ENCODE measurements around the gene RECK. TPM values are rescaled to one million over a fixed set of nuclear protein-coding genes. Genes with fewer than 3 reads are reported as not detected.

The RECK gene
- total RNA-seq, 1 donor from 2014 or later, result 5.7 TPM

DNA sequence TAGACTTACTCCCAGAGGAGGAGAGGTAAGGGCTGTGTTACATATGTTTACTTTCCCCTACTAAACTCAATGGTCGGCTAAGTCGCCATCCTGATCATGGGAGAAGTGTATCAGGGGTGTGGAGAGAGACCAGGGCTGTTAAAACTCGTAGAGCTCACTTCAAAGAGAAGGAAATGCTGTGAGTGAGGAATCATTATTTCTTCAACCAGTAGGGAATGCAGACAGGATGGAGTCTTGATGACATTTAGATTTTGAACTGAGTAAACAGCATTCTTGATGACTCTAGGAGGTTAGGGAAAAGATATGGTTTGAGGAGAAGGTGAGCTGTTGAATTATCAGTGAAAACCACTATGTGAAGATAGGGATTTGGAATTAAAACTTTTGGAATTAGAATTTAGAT lies 17.3 kb downstream of the RECK start:
- intact Hi-C loops (cut with DNase I), result no loop called here
- Histone ChIP-seq H3K4me3 (no peak overlapping the region), H3K36me3 (peaks cover 0 to 5% of the 10 kb centered on the region in 2 donors), H3K27me3 (no peaks in the 10 kb centered on the region), H3K9me3 (no peaks in the 10 kb centered on the region), H3K4me1 (no peaks in the 10 kb centered on the region), H3K27ac (no peak overlapping the region)
- TF ChIP-seq, protein P1, sequence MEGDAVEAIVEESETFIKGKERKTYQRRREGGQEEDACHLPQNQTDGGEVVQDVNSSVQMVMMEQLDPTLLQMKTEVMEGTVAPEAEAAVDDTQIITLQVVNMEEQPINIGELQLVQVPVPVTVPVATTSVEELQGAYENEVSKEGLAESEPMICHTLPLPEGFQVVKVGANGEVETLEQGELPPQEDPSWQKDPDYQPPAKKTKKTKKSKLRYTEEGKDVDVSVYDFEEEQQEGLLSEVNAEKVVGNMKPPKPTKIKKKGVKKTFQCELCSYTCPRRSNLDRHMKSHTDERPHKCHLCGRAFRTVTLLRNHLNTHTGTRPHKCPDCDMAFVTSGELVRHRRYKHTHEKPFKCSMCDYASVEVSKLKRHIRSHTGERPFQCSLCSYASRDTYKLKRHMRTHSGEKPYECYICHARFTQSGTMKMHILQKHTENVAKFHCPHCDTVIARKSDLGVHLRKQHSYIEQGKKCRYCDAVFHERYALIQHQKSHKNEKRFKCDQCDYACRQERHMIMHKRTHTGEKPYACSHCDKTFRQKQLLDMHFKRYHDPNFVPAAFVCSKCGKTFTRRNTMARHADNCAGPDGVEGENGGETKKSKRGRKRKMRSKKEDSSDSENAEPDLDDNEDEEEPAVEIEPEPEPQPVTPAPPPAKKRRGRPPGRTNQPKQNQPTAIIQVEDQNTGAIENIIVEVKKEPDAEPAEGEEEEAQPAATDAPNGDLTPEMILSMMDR (IDR thresholded peaks at IDR 0.05), result no peak
- no peak for DNase-seq (ENCODE audit: low spot score in 2 of 2)

DNA sequence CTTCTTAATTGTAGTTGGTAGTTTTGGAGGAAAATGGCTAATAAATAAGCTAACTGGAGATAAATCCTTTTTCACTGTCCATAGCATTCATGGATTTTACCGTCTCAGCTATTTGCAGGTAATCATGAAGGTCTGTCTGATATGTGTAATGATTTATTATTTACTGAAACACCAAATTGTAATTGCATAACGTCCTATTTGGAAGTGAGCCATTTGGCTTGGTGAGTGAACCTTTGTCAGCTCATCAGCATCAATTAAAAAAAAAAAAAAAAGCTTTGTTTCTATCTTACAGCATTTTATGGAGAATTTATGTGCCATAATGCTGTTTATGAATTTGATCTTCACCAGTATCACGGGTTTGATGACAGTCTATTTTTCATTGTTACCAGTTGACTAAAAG lies 20.2 kb downstream of the RECK start:
- no peak overlapping the region for H3K27ac ChIP-seq
- TF ChIP-seq, protein P1 (IDR thresholded peaks at IDR 0.05), result no peak
- H3K36me3 ChIP-seq, result peaks cover 0 to 12% of the 10 kb centered on the region in 2 donors
- H3K4me3 ChIP-seq, result no peak overlapping the region
- intact Hi-C loops (cut with DNase I), result no loop called here
- H3K9me3 ChIP-seq, result no peaks in the 10 kb centered on the region
- H3K27me3 ChIP-seq, result no peaks in the 10 kb centered on the region
- H3K4me1 ChIP-seq, result no peaks in the 10 kb centered on the region
- no peak for DNase-seq (ENCODE audit: low spot score in 2 of 2)

DNA sequence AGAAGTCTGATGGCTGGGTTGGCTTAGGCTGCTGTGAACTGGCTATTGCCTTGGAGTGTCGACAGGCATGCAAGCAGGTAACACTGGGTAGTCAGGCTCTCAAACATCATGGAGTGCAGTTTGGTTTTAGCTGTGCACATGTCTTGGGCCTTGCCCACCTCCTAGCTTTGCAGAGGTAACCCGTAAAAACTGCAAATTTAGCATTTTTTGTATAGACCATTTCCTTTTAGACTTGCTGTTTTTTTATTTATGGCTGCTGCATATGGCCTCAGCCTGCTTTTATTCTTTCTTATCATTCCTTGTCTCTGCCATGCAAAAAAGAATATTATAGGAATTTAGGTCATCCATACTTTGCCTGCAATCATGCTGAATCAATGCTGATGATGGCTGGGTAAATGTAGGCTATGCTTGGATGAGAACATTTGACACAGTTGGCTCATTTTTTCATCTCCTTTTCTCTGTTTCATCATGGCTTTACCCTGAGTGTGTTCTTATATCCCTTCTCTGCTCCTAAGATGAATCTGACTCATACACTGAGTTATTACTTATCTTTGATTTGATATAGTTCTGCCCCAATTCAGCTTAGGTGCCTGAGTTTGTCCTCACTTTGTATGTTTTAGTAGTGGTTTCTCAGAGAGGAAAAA lies 27.2 kb downstream of the RECK start:
- intact Hi-C loops (cut with DNase I), result no loop called here
- H3K4me3 ChIP-seq, result no peak overlapping the region
- no peaks in the 10 kb centered on the region for H3K9me3 ChIP-seq
- no peak overlapping the region for H3K27ac ChIP-seq
- no peaks in the 10 kb centered on the region for H3K27me3 ChIP-seq
- no peaks in the 10 kb centered on the region for H3K4me1 ChIP-seq
- no peak for DNase-seq (ENCODE audit: low spot score in 2 of 2)
- peaks cover 0 to 18% of the 10 kb centered on the region in 2 donors for H3K36me3 ChIP-seq
- TF ChIP-seq, protein P1 (IDR thresholded peaks at IDR 0.05), result no peak

- no peaks in the 10 kb centered on the region for H3K27me3 ChIP-seq
- no peaks in the 10 kb centered on the region for H3K9me3 ChIP-seq
- DNase-seq (ENCODE audit: low spot score in 2 of 2), result no peak
- peaks cover 0 to 18% of the 10 kb centered on the region in 2 donors for H3K36me3 ChIP-seq
- intact Hi-C loops (cut with DNase I), result no loop called here
- no peak overlapping the region for H3K4me3 ChIP-seq
- no peak overlapping the region for H3K27ac ChIP-seq
- no peaks in the 10 kb centered on the region for H3K4me1 ChIP-seq
- TF ChIP-seq, protein P1 (IDR thresholded peaks at IDR 0.05), result no peak
These were observed 27.8 kb downstream of the RECK start for GRCh38 chr9:36064448-36065037.

GRCh38 chr9:36074055-36074454 lies 37.3 kb downstream of the RECK start:
- intact Hi-C loops (cut with DNase I), result no loop called here
- Histone ChIP-seq H3K36me3 (no peaks in the 10 kb centered on the region), H3K4me3 (no peak overlapping the region), H3K27me3 (no peaks in the 10 kb centered on the region), H3K27ac (peak overlapping the region in 1 of 2 donors; percentile 23), H3K4me1 (peaks cover 3 to 4% of the 10 kb centered on the region in 2 donors), H3K9me3 (no peaks in the 10 kb centered on the region)
- no peak for DNase-seq (ENCODE audit: low spot score in 2 of 2)
- TF ChIP-seq, protein P1 (IDR thresholded peaks at IDR 0.05), result no peak

All from ascending aorta (tissue), 2 donors.